ENCODE data around the gene STAMBPL1.
A peak's percentile ranks its signal among the peaks of the same experiment; 100 is the strongest.
"Not testable (repeated sequence)": the region's sequence is repeated elsewhere in the genome, so short reads cannot be mapped to it uniquely, and the experiment has no call there.

Gene STAMBPL1

DNA sequence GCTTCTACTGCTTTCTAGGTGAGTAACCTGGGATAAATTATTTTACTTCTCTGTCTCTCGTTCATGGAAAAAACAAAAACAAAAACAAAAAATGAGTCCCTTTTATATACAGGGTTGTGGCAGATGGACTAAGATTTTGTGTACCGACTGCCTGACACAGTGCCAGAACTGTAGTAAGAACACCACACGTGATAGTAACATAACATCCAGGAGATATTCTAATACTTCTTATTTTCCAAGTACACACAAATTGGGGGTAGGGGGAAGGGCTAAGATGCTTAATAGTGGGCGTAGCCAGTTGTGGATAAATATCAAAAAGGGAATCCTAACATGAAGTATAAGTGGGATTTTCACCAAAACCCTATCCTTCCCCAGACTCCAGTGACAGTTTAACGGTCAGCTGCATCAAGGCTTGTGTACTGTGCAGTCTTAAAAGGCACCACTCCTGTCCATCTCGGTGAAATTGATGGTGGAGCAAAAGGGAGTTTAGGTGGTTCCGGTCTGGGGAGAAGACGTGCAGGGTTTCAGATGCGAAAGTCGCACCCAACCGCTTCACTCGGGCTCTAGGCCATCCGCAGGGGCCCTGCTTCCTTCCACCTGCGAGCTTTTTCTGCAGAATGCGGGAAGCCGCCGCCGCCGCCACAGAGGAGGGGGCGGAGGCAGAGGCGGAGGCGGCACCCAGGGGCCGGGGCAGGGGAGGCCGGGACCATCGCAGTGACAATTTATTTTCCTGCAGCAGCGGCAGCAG is at the start of gene STAMBPL1:
Gene STAMBPL1, plus strand, starts transcription at position 712 of the 748 bp plus-strand sequence. CDS start 21,464 bp downstream, outside the sequence.
- DNase-seq: peak in 1 of 2 experiments; percentile 51

GRCh38 chr10:88830643-88831268 is 49.3 kb upstream of the STAMBPL1 start:
- peak in 1 of 2 experiments; percentile 0 for DNase-seq

DNA sequence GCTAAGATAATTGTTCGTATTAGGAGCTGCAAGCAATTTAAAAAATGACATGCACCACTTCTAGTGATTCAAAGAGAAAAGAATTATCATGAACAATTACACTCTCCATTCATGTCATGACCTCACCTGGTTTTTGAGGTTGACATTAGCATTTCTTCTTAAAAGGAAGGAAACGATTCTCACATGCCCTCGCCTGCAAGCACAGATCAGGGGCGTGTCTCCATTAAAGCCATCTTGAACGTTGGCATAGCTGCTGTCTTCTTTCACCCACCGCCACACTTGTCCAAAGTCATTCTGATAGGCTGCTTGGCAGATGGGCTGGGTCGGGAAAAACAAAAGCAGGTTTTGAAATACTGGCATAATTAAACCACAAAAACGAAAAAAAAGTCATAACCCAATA is 48.3 kb upstream of the STAMBPL1 start:
- no peak for DNase-seq

- no peak for DNase-seq
These were observed 47.7 kb upstream of the STAMBPL1 start for GRCh38 chr10:88832376-88832775.

- DNase-seq: no peak
These were observed 46.9 kb upstream of the STAMBPL1 start for GRCh38 chr10:88833156-88833555.

- no peak for DNase-seq
These were observed 46.3 kb upstream of the STAMBPL1 start for GRCh38 chr10:88833723-88834122.

DNA sequence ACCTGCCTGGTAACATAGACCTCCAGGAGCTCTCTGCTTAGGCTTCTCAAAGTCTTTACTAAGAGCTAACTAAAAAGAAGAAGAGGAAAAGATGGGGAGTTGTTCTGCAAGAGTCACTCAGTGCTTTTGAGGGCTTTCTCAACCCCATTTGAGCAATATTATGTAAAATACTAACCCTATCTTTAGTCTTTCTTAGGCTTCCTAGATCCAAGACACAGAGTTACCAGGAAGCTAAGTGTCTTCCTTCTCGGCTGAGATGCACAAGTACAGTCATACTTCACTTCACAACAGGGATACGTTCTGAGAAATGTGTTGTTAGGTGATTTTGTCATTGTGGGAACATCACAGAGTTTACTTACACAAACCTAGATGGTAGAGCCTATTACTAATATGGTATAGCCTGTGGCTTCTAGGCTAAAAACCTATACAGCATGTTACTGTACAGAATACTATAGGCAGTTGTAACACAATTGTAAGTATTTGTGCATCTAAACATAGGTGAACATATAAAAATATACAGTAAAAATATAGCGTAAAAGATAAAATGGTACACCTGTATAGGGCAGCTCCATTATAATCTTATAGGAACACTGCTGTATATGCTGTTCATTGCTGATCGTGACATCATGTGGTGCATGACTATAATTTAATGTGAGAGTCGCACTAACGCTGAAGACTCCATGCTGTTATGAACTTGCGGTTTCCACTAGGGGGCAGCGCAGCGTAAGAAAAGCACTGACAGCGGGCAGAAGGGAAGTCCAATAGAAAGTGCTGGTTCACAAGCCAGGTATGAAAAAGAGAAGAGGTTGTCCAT is 44.7 kb upstream of the STAMBPL1 start:
- DNase-seq: peak; percentile 23 to 56

DNA sequence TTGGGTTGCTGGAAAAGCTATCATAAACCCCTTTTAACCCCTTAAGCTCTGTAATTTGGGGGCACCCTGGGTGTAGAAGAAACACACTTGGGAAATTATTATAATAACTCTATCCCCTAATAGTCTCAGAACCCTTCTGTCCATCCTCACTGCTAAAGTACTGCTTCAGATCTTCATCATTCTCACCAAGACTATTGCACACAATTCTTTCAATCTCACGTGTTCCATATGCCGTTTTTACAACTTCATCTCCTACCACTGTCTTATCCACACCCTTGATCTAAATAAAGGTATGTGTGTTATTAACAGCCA is 44.2 kb upstream of the STAMBPL1 start:
- DNase-seq: no peak

GRCh38 chr10:88837632-88838031 is 42.4 kb upstream of the STAMBPL1 start:
- not testable (repeated sequence) for DNase-seq

GRCh38 chr10:88838766-88839350 is 41.2 kb upstream of the STAMBPL1 start:
- DNase-seq: no peak

GRCh38 chr10:88840104-88840503 is 39.9 kb upstream of the STAMBPL1 start:
- DNase-seq: no peak

GRCh38 chr10:88840881-88841280 is 39.2 kb upstream of the STAMBPL1 start:
- DNase-seq: no peak

GRCh38 chr10:88841316-88842111 is 38.5 kb upstream of the STAMBPL1 start:
- no peak for DNase-seq

DNA sequence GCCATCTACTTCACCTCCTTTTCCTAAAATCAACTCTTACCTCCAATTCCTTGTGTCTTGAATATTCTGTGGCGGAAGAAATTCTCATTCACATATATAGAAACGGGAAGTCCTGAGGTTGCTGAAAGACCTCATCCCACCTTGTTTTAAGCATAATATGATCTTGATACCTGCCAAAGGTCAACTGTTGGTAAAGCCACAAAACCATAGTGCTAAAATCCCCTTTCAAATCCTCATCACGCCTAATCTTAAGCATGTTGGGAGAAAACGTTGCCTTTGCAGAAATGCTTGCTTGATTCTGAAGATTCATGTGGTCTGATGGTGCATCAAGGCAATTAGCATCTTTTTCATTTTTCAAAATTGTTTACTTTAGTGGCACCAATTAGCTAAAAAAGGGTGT is 36.9 kb upstream of the STAMBPL1 start:
- DNase-seq: no peak

DNA sequence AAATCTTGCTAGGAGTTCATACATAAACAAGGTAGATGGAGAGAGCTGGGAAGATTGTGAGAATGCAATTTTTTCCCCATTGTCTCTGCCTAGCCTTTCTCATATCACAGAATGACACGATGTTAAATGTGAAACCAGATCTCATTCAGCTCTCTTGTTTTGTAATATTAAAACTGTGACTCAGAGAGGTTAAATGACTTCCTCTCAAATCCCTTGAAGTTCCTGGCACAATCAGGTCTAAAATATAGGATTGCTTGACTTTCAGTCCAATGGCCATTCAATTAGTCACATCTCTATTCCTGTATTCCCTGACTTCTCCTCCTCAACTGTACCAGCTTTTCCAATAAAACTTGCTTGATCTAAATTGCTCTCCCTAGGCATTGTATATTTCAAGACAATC is 31.5 kb upstream of the STAMBPL1 start:
- no peak for DNase-seq

DNA sequence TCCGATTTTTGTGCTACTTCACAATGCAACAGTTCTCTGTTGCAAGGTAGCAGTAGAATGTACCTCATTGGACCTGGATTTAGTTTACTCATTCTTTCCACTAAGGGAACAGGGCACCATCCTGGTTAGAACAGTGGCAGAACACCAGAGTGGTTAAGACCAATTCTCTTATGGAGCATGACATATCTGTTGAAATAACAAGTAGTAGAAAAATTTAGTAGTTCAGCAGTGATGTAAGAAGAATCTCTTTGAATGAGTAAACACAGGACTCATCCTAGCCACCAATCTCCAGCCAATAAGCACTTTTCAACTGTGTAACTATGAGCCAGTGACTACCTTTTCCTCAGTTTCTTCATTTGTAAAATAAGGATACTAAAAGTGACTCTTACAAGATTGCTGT is 30.8 kb upstream of the STAMBPL1 start:
- DNase-seq: no peak

DNA sequence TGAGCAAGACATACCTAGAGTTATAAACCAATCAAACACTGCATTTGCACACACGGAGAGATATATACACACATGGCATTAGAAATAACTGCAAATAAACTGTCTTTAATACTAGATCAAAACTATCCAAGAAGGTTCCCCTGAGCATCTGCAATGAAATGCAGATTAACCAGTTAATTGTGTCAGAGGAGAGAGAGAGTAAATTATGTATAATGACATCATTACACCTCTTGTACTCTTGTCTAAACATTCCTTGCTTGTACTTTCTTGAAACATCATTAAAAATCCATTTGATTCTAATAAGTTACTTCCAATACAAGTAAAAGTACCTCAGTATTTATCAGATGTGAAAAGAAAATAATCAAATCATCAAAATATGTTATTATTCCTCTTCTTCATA is 29.3 kb upstream of the STAMBPL1 start:
- DNase-seq: no peak

- DNase-seq: no peak
These were observed 28.3 kb upstream of the STAMBPL1 start, which contains the start of gene ANKRD22 for GRCh38 chr10:88851706-88852105. ANKRD22 (minus strand) TSS chr10:88851844; CDS start chr10:88851607, 237 bp downstream.

- no peak for DNase-seq
These were observed 27.7 kb upstream of the STAMBPL1 start for GRCh38 chr10:88852327-88852726.

- no peak for DNase-seq
These were observed 26.7 kb upstream of the STAMBPL1 start for GRCh38 chr10:88853155-88853881.

DNA sequence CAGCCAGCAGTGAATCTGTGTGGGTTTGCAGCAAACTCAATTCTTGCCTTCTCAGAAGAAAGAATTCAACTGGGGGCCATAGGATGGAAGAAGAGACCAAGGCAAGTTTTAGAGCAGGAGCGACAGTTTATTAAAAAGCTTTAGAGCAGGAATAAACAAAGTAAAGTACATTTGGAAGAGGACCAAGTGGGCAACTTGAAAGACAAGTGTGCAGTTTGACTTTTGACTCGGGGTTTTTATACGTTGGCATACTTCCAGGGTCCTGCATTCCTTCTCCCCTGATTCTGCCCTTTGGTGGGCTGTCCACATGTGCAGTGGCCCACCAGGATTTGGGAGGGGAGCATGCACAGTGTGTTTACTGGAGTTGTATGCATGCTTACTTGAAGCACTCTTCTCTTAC is 25.4 kb upstream of the STAMBPL1 start:
- no peak for DNase-seq

DNA sequence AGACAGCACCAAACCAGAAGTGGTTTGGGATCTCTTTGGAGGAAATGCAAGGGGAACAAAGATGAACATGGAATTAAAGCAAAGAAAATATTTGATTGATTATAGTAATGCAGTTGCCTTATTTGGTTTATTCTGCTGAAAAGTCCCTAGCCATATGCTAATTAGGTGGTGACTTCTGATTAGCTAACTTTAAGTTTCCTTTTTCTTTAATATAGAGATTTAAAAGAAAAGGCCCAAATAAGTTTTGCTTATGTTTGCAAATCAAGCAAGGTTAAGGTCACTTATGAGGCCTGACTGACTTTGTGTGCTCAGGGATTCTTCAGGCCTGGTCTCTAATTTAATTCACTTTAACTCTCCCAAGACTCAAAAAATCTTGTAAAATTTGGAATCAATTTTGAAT is 22.2 kb upstream of the STAMBPL1 start:
- DNase-seq: no peak

All from NCI-H524 (cell line).